ENCODE data around the gene RRAGA.
"Not testable (repeated sequence)": the region's sequence is repeated elsewhere in the genome, so short reads cannot be mapped to it uniquely, and the experiment has no call there.

The RRAGA gene

GRCh38 chr9:19085295-19085694, 36.1 kb downstream of the RRAGA start:
- H3K79me2 ChIP-seq (ENCODE audit: low read length): peaks cover 4% of the 10 kb centered on the region
- no peak overlapping the region for H3K4me3 ChIP-seq (ENCODE audit: low read length)
- no peak overlapping the region for H3K4me2 ChIP-seq (ENCODE audit: low read length)
- no peaks in the 10 kb centered on the region for H3K9me3 ChIP-seq (ENCODE audit: insufficient read depth, low read length)
- H3K36me3 ChIP-seq (replicated peaks; ENCODE audit: low read depth, low read length): peaks cover 44% of the 10 kb centered on the region
- no peak overlapping the region for H3K9ac ChIP-seq (ENCODE audit: low read length)
- no peaks in the 10 kb centered on the region for H3K27me3 ChIP-seq (ENCODE audit: low read depth, low read length)
- TF ChIP-seq CTCF (IDR thresholded peaks at IDR 0.05; ENCODE audit: low read depth, low read length) (peak; percentile 61), EZH2phosphoT487 (IDR thresholded peaks at IDR 0.05; ENCODE audit: low read depth) (no peak)
- H3K27ac ChIP-seq (ENCODE audit: low read length): no peak overlapping the region
- no peaks in the 10 kb centered on the region for H3K4me1 ChIP-seq (ENCODE audit: low read length)
- H4K20me1 ChIP-seq (ENCODE audit: insufficient read depth, low read length): no peaks in the 10 kb centered on the region
- H2AFZ ChIP-seq (ENCODE audit: low read depth, low read length): no peak overlapping the region

DNA sequence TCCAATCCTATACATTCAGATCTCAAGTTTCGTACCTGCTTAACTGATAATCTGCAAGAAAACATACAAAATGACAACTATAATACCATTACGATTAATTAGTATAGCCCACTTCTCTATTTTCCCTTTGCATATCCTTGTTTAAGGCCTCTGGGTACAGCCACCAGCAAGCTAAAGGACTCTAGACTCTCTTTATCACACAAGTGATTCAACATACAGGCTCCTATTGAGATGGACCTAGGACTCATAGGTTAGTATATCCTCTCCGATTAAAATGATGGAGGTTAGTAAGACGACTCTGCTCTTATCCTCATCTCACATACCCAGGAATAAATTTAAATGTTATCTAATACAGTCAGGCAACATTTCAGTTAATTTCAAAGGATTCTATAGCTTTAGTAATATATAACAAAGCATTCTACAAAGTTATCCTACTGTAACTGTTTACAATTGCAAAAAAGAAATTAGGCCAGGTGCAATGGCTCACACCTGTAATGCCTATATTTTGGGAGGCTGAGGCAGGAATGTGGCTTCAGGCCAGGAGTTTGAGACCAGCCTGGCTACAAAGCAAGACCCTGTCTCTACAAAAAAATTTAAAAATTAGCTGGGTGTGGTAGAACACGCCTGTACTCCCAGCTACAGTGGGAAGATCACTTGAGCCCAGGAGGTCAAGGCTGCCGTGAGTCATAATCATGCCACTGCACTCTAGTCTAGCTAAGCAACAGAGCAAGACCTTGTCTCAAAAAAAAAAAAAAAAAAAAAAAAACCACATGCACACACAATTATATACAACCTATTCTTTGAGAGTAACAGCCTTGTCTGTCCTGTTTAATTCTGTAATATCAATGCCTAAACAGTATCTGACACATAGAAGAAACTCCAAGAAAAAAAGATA, 38.1 kb downstream of the RRAGA start:
- Histone ChIP-seq H3K9ac (ENCODE audit: low read length) (no peak overlapping the region), H3K36me3 (replicated peaks; ENCODE audit: low read depth, low read length) (peaks cover 45% of the 10 kb centered on the region)

DNA sequence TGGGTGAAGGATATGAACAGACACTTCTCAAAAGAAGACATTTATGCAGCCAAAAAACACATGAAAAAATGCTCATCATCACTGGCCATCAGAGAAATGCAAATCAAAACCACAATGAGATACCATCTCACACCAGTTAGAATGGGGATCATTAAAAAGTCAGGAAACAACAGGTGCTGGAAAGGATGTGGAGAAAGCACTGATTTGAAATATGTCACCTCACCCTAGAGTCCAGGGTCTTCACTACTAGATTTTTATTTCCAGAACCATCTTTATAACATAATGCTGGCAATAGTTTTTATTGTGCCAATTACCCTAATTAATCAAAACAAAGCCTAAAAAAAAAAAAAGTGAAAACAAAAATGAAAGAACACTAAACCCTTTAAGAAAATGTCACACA, 48.2 kb downstream of the RRAGA start:
- not testable (repeated sequence) for H3K9ac ChIP-seq (ENCODE audit: low read length); H3K9me3 ChIP-seq (ENCODE audit: insufficient read depth, low read length); H3K27me3 ChIP-seq (ENCODE audit: low read depth, low read length); H2AFZ ChIP-seq (ENCODE audit: low read depth, low read length); H3K4me3 ChIP-seq (ENCODE audit: low read length); H3K27ac ChIP-seq (ENCODE audit: low read length); H4K20me1 ChIP-seq (ENCODE audit: insufficient read depth, low read length); H3K4me1 ChIP-seq (ENCODE audit: low read length); H3K4me2 ChIP-seq (ENCODE audit: low read length)
- Histone ChIP-seq H3K36me3 (replicated peaks; ENCODE audit: low read depth, low read length) (peaks cover 34% of the 10 kb centered on the region), H3K79me2 (ENCODE audit: low read length) (peaks cover 75% of the 10 kb centered on the region)

More for the DNA sequence above, 38.1 kb downstream of the RRAGA start:
- Histone ChIP-seq H2AFZ (ENCODE audit: low read depth, low read length) (no peak overlapping the region), H3K27me3 (ENCODE audit: low read depth, low read length) (no peaks in the 10 kb centered on the region), H3K9me3 (ENCODE audit: insufficient read depth, low read length) (no peaks in the 10 kb centered on the region), H4K20me1 (ENCODE audit: insufficient read depth, low read length) (no peaks in the 10 kb centered on the region), H3K4me1 (ENCODE audit: low read length) (no peaks in the 10 kb centered on the region), H3K27ac (ENCODE audit: low read length) (no peak overlapping the region), H3K4me2 (ENCODE audit: low read length) (no peak overlapping the region), H3K4me3 (ENCODE audit: low read length) (no peak overlapping the region), H3K79me2 (ENCODE audit: low read length) (peaks cover 4% of the 10 kb centered on the region)
- no peak for TF ChIP-seq CTCF (IDR thresholded peaks at IDR 0.05; ENCODE audit: low read depth, low read length)

All from OCI-LY3 (cell line).